Left lung (tissue), 10 donors: ENCODE results near the gene PAK5. TPM values are rescaled to one million over a fixed set of nuclear protein-coding genes. Genes with fewer than 3 reads are reported as not detected.

Experiments used
- ATAC-seq: fragments of 200-7000 bp; cut with Tn5 transposase; one replicate; pipeline ENCODE4 v1.9.1; 2020; ENCODE audit warnings: moderate library complexity
- DNase-seq, 4 donors: peaks; one replicate each; pipeline ENCODE4 v3.0.0-alpha.2; 2013 to 2020
- H3K27ac ChIP-seq, 2 donors: fragments of 200-600 bp; sonication (generic) in 1 of 2; one replicate each; pipeline versions ENCODE4 v1.5.0 to v1.8.0; 2020 to 2021
- H3K27me3 ChIP-seq, 2 donors: fragments of 200-600 bp; sonication (generic) in 1 of 2; one replicate each; pipeline versions ENCODE4 v1.5.0 to v1.8.0; 2020 to 2021
- H3K36me3 ChIP-seq, 2 donors: fragments of 200-600 bp; sonication (generic) in 1 of 2; one replicate each; pipeline versions ENCODE4 v1.5.0 to v1.8.0; 2020 to 2021
- H3K4me1 ChIP-seq, 2 donors: fragments of 200-600 bp; one replicate each; pipeline ENCODE4 v1.8.0; 2021
- H3K4me3 ChIP-seq, 2 donors: fragments of 200-600 bp; sonication (generic) in 1 of 2; one replicate each; pipeline versions ENCODE4 v1.5.0 to v1.8.0; 2020 to 2021; ENCODE audit warnings: mild to moderate bottlenecking in 1 of 2
- H3K9me3 ChIP-seq, 2 donors: fragments of 200-600 bp; sonication (generic) in 1 of 2; one replicate each; pipeline versions ENCODE4 v1.5.0 to v1.8.0; 2020 to 2021
- intact Hi-C, 2 donors: fragments of 100-400 bp; cut with DNase I; formaldehyde crosslinking; loops; one replicate each; pipeline versions ENCODE4 v1.11.2 to v1.14.2; 2022
- polyA plus RNA-seq, 6 donors: library from polyadenylated mRNA; unstranded; fragments of 120-200 nt; gene quantifications; one replicate each; pipeline ENCODE4 v1.2.1, GENCODE V29; 2013; ENCODE audit not compliant: insufficient read length in 6 of 6
- total RNA-seq, 2 donors: library from RNA; stranded (reverse); fragmentation: NEBNext Ultra II Directional; extraction: Animal tissue kit (Norgen Biotek cat#: 25700); gene quantifications; one replicate each; pipeline ENCODE4 v1.2.1, GENCODE V29; 2021
- TF ChIP-seq, protein P1 (sequence below), 2 donors: fragments of 200-600 bp; sonication (generic) in 1 of 2; IDR thresholded peaks; one replicate each; pipeline versions ENCODE4 v1.5.0 to v1.8.0; 2021; ENCODE audit warnings: antibody characterized with exemption in 2 of 2
- donor health status: DM: no; HTN: yes; CAD: no.
- donor health status: DM: no; HTN: no; CAD: no.

PAK5 gene
- total and polyA plus RNA-seq, 8 donors, result 0.15 to 0.46 (median 0.38) TPM; not detected in 1

DNA sequence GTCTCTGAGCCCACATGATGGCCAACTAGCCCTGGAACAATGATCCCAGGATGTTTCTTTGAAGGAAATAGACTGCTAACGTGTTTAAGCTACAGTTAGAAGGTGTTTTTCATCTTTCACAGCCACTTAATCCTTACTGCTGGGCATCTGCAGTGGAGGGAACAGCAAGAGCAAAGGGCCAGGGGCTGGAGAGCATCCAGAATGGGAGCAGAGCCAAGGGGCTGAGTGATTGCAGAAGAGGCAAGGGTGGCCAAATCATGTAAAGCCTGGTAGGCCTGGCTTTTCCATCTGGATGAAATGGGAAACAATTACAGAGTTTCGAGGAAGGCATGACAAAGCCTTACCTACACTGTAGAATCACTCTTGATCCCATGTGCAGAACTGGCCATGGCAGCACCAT lies 343.2 kb downstream of the PAK5 start:
- intact Hi-C loops, result no loop called here
- Histone ChIP-seq H3K27ac (no peak overlapping the region), H3K27me3 (no peaks in the 10 kb centered on the region), H3K9me3 (no peaks in the 10 kb centered on the region), H3K4me1 (no peaks in the 10 kb centered on the region), H3K36me3 (no peaks in the 10 kb centered on the region), H3K4me3 (no peak overlapping the region)
- DNase-seq (no peak), ATAC-seq (no peak)
- TF ChIP-seq, protein P1, sequence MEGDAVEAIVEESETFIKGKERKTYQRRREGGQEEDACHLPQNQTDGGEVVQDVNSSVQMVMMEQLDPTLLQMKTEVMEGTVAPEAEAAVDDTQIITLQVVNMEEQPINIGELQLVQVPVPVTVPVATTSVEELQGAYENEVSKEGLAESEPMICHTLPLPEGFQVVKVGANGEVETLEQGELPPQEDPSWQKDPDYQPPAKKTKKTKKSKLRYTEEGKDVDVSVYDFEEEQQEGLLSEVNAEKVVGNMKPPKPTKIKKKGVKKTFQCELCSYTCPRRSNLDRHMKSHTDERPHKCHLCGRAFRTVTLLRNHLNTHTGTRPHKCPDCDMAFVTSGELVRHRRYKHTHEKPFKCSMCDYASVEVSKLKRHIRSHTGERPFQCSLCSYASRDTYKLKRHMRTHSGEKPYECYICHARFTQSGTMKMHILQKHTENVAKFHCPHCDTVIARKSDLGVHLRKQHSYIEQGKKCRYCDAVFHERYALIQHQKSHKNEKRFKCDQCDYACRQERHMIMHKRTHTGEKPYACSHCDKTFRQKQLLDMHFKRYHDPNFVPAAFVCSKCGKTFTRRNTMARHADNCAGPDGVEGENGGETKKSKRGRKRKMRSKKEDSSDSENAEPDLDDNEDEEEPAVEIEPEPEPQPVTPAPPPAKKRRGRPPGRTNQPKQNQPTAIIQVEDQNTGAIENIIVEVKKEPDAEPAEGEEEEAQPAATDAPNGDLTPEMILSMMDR (IDR thresholded peaks at IDR 0.05), result no peak

DNA sequence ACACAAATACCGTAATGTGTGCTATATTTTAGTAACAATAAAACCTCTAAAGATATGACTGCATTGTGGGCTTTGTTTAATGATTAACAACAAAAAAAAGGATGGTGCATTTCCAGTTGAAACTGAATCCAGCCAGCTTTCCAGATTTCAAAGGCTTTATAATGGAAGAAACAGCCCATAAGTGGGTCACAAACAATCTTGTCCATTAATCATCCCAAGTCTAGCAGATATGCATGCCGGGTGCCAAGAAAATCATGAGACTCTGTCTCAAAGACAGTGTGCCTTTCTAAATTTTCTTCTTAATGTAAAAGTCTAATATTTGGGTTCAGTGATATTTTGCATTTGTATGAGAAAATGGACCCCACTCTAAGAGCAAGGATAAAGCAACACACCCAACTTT lies 345.1 kb downstream of the PAK5 start:
- Histone ChIP-seq H3K36me3 (no peaks in the 10 kb centered on the region), H3K27ac (no peak overlapping the region), H3K9me3 (no peaks in the 10 kb centered on the region), H3K4me1 (no peaks in the 10 kb centered on the region), H3K27me3 (no peaks in the 10 kb centered on the region), H3K4me3 (no peak overlapping the region)
- TF ChIP-seq, protein P1 (IDR thresholded peaks at IDR 0.05), result no peak
- DNase-seq (peak in 1 of 4 donors; percentile 63), ATAC-seq (no peak)
- intact Hi-C loops, result no loop called here

DNA sequence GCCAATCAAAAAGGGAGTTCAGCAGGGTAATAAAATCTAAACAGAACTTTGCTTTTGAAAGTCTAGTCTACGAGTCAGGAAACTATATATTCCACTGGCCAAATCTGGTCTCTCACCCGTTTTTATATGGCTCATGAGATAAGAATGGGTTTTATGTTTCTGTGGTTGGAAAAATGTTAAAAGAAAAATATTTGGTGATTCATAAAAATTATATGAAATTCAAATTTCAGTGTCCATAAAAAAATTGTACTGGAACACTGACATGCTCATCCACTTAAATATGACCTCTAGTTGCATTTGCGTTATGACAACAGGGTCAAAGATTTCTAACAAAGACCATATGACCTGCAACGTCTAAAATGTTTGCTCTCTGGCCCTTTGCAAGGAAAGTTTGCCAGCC lies 346.8 kb downstream of the PAK5 start:
- Histone ChIP-seq H3K9me3 (no peaks in the 10 kb centered on the region), H3K27ac (no peak overlapping the region), H3K4me3 (no peak overlapping the region), H3K4me1 (no peaks in the 10 kb centered on the region), H3K27me3 (no peaks in the 10 kb centered on the region), H3K36me3 (no peaks in the 10 kb centered on the region)
- ATAC-seq, result no peak
- DNase-seq, result no peak
- intact Hi-C loops, result no loop called here
- TF ChIP-seq, protein P1 (IDR thresholded peaks at IDR 0.05), result no peak

DNA sequence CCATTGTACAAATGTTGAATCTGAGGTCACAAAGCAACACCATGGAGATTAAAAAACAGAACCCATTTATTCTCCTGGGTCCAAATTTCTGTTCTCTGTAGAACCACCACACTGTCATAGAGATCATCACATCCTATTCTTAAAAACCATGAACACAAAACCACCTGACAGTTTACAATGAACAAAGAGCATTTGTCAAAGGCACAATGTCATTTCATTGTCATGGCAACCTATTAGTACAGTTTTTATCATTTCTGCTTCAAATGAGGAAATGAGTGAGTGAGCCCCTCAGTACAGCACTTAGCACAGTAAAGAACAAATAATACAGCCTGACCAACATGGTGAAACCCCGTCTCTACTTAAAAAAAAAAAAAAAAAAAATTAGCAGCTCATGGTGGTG lies 347.6 kb downstream of the PAK5 start:
- DNase-seq (no peak), ATAC-seq (no peak)
- no peaks in the 10 kb centered on the region for H3K9me3 ChIP-seq
- intact Hi-C loops, result no loop called here
- no peaks in the 10 kb centered on the region for H3K36me3 ChIP-seq
- no peaks in the 10 kb centered on the region for H3K27me3 ChIP-seq
- H3K27ac ChIP-seq, result no peak overlapping the region
- no peak overlapping the region for H3K4me3 ChIP-seq
- TF ChIP-seq, protein P1 (IDR thresholded peaks at IDR 0.05), result no peak
- no peaks in the 10 kb centered on the region for H3K4me1 ChIP-seq

DNA sequence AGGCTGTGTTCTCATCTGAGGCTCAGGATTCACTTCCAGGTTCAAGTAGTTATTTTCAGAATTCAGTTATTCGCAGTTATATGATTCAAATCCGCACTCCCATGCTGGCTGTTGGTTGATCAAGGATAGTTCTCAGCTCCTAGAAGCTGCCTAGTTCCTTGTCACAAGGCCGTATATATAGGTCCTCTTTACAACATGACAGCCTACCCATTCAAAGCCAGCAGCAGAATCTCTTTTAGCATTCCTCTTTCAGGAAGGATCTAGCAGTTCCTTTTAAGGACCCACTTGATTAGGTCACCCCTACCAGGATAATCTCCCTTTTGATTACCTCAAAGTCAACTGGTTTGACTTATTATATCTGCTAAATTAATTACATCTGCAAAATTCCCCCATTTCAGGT lies 348.2 kb downstream of the PAK5 start:
- DNase-seq (no peak), ATAC-seq (no peak)
- H3K27ac ChIP-seq, result no peak overlapping the region
- H3K4me1 ChIP-seq, result no peaks in the 10 kb centered on the region
- intact Hi-C loops, result no loop called here
- no peaks in the 10 kb centered on the region for H3K27me3 ChIP-seq
- no peaks in the 10 kb centered on the region for H3K9me3 ChIP-seq
- no peak overlapping the region for H3K4me3 ChIP-seq
- H3K36me3 ChIP-seq, result no peaks in the 10 kb centered on the region
- TF ChIP-seq, protein P1 (IDR thresholded peaks at IDR 0.05), result no peak
